ENCODE data around the gene UBE2O. TPM values are rescaled to one million over a fixed set of nuclear protein-coding genes. Genes with fewer than 3 reads are reported as not detected.

Gene UBE2O
- total and polyA plus RNA-seq, 2 experiments from 2014 or later, result 30.4 to 79.4 TPM

DNA sequence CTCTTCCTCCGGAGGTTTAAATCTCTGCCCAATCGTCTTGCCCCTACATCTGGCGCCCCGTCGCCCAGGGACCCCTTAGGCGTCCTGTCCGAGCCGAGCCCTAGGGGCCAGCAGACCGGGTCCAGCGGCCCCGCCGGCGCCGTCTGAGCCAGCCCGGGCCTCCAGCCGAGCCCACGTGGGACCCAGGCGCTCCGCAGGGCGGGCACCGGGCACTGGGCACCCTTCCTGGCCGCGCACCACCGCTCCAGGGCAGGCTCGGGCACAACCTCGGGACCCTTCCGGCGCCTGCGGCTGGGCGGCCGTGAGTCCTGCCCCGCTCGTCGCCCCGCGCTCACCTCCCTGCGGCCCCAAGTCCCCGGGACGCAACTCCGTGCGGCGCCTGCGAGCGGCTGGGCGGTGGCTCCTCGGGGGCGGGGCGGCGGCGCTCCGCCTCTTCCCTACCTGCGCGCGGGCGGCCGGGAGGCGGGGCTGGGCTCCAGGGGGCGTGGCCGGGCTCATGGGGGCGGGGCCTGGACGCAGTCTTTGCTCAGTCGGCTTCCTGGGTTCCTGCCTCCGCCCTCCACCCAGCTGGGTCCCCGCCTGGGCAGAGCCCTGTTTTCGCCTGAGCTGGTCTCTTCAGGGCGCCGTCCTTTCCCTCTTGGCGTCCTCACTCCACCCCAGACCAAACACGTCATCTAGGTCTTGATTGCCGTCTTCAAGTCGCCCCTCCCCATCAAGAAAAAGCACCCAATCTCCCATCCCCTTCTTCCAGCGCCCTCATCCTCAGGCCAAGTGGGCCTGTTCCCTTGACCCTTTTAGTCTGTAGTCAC is 48.3 kb upstream of the UBE2O start, which contains the start of gene RHBDF2:
Gene RHBDF2 (minus strand): TSS at position 406 of the 809 bp plus-strand sequence. CDS start 19,899 bp downstream, outside the sequence.
- DNase-seq (ENCODE audit: low spot score) (peak; percentile 90), ATAC-seq (peak; percentile 76)
- peaks cover 25% of the 10 kb centered on the region; the same call in 1 of the 2 replicates for H3K4me1 ChIP-seq (ENCODE audit: insufficient read depth)
- H3K27me3 ChIP-seq (ENCODE audit: insufficient read depth), result peaks cover 4% of the 10 kb centered on the region; the same call in 1 of the 2 replicates
- H3K27ac ChIP-seq (ENCODE audit: low read depth), result no peak within 1 kb of the TSS
- H3K4me3 ChIP-seq, result peak within 1 kb of the TSS; percentile 87
- H3K9me3 Mint-ChIP-seq, result no peaks in the 10 kb centered on the region
- H3K4me1 Mint-ChIP-seq, result peaks cover 54% of the 10 kb centered on the region
- no peaks in the 10 kb centered on the region for H3K36me3 ChIP-seq (ENCODE audit: insufficient read depth)
- peak within 1 kb of the TSS; percentile 58; the same call in 1 of the 2 replicates for H3K27ac Mint-ChIP-seq
- H3K79me2 ChIP-seq (replicated peaks; ENCODE audit: insufficient read depth), result peaks cover 3% of the 10 kb centered on the region; the same call in 1 of the 2 replicates
- 0 out of 2 replicates have a peak, but pooled peaks cover 3% of the 10 kb centered on the region for H3F3A ChIP-seq (replicated peaks; ENCODE audit: low read depth)
- H2AFZ ChIP-seq, result peak within 1 kb of the TSS; percentile 91
- H4K20me1 ChIP-seq (replicated peaks; ENCODE audit: insufficient read depth), result no peaks in the 10 kb centered on the region; the same call in 1 of the 2 replicates
- H3K4me3 Mint-ChIP-seq, result peak within 1 kb of the TSS; percentile 80
- TF ChIP-seq POLR2AphosphoS5 (IDR thresholded peaks at IDR 0.05; ENCODE audit: low read depth), result peak; percentile 82
- TF ChIP-seq, protein P1, sequence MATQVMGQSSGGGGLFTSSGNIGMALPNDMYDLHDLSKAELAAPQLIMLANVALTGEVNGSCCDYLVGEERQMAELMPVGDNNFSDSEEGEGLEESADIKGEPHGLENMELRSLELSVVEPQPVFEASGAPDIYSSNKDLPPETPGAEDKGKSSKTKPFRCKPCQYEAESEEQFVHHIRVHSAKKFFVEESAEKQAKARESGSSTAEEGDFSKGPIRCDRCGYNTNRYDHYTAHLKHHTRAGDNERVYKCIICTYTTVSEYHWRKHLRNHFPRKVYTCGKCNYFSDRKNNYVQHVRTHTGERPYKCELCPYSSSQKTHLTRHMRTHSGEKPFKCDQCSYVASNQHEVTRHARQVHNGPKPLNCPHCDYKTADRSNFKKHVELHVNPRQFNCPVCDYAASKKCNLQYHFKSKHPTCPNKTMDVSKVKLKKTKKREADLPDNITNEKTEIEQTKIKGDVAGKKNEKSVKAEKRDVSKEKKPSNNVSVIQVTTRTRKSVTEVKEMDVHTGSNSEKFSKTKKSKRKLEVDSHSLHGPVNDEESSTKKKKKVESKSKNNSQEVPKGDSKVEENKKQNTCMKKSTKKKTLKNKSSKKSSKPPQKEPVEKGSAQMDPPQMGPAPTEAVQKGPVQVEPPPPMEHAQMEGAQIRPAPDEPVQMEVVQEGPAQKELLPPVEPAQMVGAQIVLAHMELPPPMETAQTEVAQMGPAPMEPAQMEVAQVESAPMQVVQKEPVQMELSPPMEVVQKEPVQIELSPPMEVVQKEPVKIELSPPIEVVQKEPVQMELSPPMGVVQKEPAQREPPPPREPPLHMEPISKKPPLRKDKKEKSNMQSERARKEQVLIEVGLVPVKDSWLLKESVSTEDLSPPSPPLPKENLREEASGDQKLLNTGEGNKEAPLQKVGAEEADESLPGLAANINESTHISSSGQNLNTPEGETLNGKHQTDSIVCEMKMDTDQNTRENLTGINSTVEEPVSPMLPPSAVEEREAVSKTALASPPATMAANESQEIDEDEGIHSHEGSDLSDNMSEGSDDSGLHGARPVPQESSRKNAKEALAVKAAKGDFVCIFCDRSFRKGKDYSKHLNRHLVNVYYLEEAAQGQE (IDR thresholded peaks at IDR 0.05; ENCODE audit: unreplicated experiment), result no peak
- no peaks in the 10 kb centered on the region for H3K9me2 ChIP-seq (ENCODE audit: insufficient read depth)
- H3K4me2 ChIP-seq, result peak within 1 kb of the TSS; percentile 94
- H3K27me3 Mint-ChIP-seq (ENCODE audit: insufficient read depth, low read depth, poor library complexity), result peaks cover 22% of the 10 kb centered on the region
- no peaks in the 10 kb centered on the region for H3K36me3 Mint-ChIP-seq (ENCODE audit: low read depth)

DNA sequence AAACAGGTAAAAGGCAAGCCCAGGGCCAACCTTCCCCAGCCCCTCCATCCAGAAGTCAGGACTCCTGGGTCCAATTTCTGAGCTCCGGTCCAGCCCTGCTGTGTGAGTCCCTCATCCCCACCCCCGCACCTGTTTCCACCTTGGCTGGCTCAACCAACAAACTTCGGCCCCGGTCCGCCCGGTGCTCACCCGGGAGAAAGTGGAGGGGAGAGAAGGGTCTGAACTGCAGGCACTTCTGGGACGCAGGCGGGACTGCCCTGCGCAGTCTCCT is 47.7 kb upstream of the UBE2O start:
- no peaks in the 10 kb centered on the region for H3K9me3 Mint-ChIP-seq
- H3K4me3 Mint-ChIP-seq, result peak overlapping the region; percentile 80
- H3K27ac Mint-ChIP-seq, result no peak overlapping the region
- H3K4me1 Mint-ChIP-seq, result peaks cover 54% of the 10 kb centered on the region
- no peaks in the 10 kb centered on the region; the same call in 1 of the 2 replicates for H4K20me1 ChIP-seq (replicated peaks; ENCODE audit: insufficient read depth)
- no peaks in the 10 kb centered on the region for H3K9me2 ChIP-seq (ENCODE audit: insufficient read depth)
- peaks cover 22% of the 10 kb centered on the region for H3K27me3 Mint-ChIP-seq (ENCODE audit: insufficient read depth, low read depth, poor library complexity)
- peak overlapping the region; percentile 87 for H3K4me3 ChIP-seq
- H3K79me2 ChIP-seq (replicated peaks; ENCODE audit: insufficient read depth), result peaks cover 3% of the 10 kb centered on the region; the same call in 1 of the 2 replicates
- ATAC-seq, result peak; percentile 16
- peak overlapping the region; percentile 91 for H2AFZ ChIP-seq
- TF ChIP-seq, protein P2, sequence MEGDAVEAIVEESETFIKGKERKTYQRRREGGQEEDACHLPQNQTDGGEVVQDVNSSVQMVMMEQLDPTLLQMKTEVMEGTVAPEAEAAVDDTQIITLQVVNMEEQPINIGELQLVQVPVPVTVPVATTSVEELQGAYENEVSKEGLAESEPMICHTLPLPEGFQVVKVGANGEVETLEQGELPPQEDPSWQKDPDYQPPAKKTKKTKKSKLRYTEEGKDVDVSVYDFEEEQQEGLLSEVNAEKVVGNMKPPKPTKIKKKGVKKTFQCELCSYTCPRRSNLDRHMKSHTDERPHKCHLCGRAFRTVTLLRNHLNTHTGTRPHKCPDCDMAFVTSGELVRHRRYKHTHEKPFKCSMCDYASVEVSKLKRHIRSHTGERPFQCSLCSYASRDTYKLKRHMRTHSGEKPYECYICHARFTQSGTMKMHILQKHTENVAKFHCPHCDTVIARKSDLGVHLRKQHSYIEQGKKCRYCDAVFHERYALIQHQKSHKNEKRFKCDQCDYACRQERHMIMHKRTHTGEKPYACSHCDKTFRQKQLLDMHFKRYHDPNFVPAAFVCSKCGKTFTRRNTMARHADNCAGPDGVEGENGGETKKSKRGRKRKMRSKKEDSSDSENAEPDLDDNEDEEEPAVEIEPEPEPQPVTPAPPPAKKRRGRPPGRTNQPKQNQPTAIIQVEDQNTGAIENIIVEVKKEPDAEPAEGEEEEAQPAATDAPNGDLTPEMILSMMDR (conservative IDR thresholded peaks at IDR 0.05; ENCODE audit: low read depth in 2 of 2), result no peak
- TF ChIP-seq EZH2 (IDR thresholded peaks at IDR 0.05; ENCODE audit: low read depth, unreplicated experiment), result no peak
- no peak for TF ChIP-seq ZNF331 (CRISPR knock-in tag; IDR thresholded peaks at IDR 0.05; ENCODE audit: low read depth)
- peaks cover 25% of the 10 kb centered on the region; the same call in 1 of the 2 replicates for H3K4me1 ChIP-seq (ENCODE audit: insufficient read depth)
- no peak for DNase-seq (ENCODE audit: low spot score)
- H3K27ac ChIP-seq (ENCODE audit: low read depth), result no peak overlapping the region
- H3K4me2 ChIP-seq, result peak overlapping the region; percentile 94
- H3K27me3 ChIP-seq (ENCODE audit: insufficient read depth), result peaks cover 4% of the 10 kb centered on the region; the same call in 1 of the 2 replicates
- no peaks in the 10 kb centered on the region for H3K36me3 ChIP-seq (ENCODE audit: insufficient read depth)
- H3K36me3 Mint-ChIP-seq (ENCODE audit: low read depth), result no peaks in the 10 kb centered on the region
- 0 out of 2 replicates have a peak, but pooled peaks cover 3% of the 10 kb centered on the region for H3F3A ChIP-seq (replicated peaks; ENCODE audit: low read depth)

Measured in GM23338 (cell line).